ENCODE measurements around the gene HSF4.

GRCh38 chr16:67169011-67169451 is 4.5 kb downstream of the HSF4 start:
- TF ChIP-seq, protein P1, sequence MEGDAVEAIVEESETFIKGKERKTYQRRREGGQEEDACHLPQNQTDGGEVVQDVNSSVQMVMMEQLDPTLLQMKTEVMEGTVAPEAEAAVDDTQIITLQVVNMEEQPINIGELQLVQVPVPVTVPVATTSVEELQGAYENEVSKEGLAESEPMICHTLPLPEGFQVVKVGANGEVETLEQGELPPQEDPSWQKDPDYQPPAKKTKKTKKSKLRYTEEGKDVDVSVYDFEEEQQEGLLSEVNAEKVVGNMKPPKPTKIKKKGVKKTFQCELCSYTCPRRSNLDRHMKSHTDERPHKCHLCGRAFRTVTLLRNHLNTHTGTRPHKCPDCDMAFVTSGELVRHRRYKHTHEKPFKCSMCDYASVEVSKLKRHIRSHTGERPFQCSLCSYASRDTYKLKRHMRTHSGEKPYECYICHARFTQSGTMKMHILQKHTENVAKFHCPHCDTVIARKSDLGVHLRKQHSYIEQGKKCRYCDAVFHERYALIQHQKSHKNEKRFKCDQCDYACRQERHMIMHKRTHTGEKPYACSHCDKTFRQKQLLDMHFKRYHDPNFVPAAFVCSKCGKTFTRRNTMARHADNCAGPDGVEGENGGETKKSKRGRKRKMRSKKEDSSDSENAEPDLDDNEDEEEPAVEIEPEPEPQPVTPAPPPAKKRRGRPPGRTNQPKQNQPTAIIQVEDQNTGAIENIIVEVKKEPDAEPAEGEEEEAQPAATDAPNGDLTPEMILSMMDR (IDR thresholded peaks at IDR 0.05; ENCODE audit: low read depth, low read length, poor library complexity, severe bottlenecking): no peak
- TF ChIP-seq EZH2phosphoT487 (IDR thresholded peaks at IDR 0.05; ENCODE audit: borderline replicate concordance, low read length): no peak

All from DOHH2 (cell line).